Ishikawa (cell line): ENCODE results near the gene RBM10.

ENCODE experiments used
- CEBPB ChIP-seq: IDR thresholded peaks from 2 replicates; pipeline ENCODE4 v1.6.1; 2012
- CREB1 ChIP-seq: IDR thresholded peaks from 2 replicates; pipeline ENCODE4 v1.6.1; 2012; ENCODE audit warnings: low read depth
- EP300 ChIP-seq: IDR thresholded peaks from 2 replicates; pipeline ENCODE4 v1.6.1; 2012; ENCODE audit warnings: borderline replicate concordance
- FOXM1 ChIP-seq: IDR thresholded peaks from 2 replicates; pipeline ENCODE4 v1.6.1; 2012; ENCODE audit warnings: low read depth, borderline replicate concordance
- NFIC ChIP-seq: IDR thresholded peaks from 2 replicates; pipeline ENCODE4 v1.6.1; 2012
- RAD21 ChIP-seq: IDR thresholded peaks from 2 replicates; pipeline ENCODE4 v1.6.1; 2012; ENCODE audit warnings: low read depth
- TAF1 ChIP-seq: IDR thresholded peaks from 2 replicates; pipeline ENCODE4 v1.6.1; 2012; ENCODE audit warnings: low read depth, mild to moderate bottlenecking
- TCF12 ChIP-seq: IDR thresholded peaks from 2 replicates; pipeline ENCODE4 v1.6.1; 2012; ENCODE audit warnings: low read depth
- TEAD4 ChIP-seq: IDR thresholded peaks from 2 replicates; pipeline ENCODE4 v1.6.1; 2012
- YY1 ChIP-seq: IDR thresholded peaks from 2 replicates; pipeline ENCODE4 v1.6.1; 2012; ENCODE audit warnings: low read depth
- ZBTB7A ChIP-seq: IDR thresholded peaks from 2 replicates; pipeline ENCODE4 v1.6.1; 2012; ENCODE audit warnings: low read depth
- TF ChIP-seq, protein P1 (sequence below): IDR thresholded peaks from 2 replicates; pipeline ENCODE4 v1.6.1; 2012
- TF ChIP-seq, protein P2 (sequence below): IDR thresholded peaks from 2 replicates; pipeline ENCODE4 v1.6.1; 2012; ENCODE audit warnings: low read depth, mild to moderate bottlenecking

DNA sequence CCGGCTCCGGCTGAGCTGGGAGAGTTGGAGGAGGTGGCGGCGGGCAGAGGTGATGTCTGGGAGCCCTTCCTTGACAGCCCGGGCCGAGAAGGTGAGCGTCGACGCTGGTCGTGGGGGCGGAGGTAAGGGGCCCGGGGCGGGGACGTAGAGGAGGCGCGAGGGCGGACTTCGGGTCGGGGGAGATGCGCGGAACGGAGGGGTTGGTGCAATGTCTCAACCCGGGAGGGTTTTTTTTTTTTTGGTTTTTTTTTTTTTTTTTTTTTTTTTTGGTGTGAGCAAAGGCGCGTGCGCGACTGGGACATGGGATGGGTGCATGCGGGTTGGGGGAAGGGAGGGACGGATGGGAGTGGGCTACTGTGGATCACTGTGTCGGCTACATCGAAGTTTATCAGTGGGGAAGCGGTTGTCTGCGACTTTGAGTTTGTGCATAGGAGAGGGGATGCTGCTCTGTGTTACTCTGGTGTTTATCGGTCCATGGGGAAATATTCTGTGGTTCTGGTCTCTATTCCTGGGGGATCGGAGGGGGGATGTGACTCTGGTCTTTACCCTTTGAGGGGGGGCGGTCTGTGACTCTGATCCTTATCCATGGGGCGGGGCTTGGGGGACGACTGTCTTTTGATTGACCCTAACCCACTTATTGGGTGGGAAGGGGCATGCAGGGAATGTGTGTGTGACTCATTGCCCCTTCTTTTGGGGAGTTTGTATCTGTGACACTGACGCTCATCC is 537 bp downstream of the RBM10 start:
- no peak for TF ChIP-seq CEBPB
- TF ChIP-seq, protein P1, sequence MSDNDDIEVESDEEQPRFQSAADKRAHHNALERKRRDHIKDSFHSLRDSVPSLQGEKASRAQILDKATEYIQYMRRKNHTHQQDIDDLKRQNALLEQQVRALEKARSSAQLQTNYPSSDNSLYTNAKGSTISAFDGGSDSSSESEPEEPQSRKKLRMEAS = no peak
- TF ChIP-seq EP300 = no peak
- TF ChIP-seq TAF1 = no peak
- no peak for TF ChIP-seq CREB1
- TF ChIP-seq, protein P2, sequence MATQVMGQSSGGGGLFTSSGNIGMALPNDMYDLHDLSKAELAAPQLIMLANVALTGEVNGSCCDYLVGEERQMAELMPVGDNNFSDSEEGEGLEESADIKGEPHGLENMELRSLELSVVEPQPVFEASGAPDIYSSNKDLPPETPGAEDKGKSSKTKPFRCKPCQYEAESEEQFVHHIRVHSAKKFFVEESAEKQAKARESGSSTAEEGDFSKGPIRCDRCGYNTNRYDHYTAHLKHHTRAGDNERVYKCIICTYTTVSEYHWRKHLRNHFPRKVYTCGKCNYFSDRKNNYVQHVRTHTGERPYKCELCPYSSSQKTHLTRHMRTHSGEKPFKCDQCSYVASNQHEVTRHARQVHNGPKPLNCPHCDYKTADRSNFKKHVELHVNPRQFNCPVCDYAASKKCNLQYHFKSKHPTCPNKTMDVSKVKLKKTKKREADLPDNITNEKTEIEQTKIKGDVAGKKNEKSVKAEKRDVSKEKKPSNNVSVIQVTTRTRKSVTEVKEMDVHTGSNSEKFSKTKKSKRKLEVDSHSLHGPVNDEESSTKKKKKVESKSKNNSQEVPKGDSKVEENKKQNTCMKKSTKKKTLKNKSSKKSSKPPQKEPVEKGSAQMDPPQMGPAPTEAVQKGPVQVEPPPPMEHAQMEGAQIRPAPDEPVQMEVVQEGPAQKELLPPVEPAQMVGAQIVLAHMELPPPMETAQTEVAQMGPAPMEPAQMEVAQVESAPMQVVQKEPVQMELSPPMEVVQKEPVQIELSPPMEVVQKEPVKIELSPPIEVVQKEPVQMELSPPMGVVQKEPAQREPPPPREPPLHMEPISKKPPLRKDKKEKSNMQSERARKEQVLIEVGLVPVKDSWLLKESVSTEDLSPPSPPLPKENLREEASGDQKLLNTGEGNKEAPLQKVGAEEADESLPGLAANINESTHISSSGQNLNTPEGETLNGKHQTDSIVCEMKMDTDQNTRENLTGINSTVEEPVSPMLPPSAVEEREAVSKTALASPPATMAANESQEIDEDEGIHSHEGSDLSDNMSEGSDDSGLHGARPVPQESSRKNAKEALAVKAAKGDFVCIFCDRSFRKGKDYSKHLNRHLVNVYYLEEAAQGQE = no peak
- no peak for TF ChIP-seq TCF12
- TF ChIP-seq TEAD4 = no peak
- TF ChIP-seq FOXM1 = no peak
- TF ChIP-seq RAD21 = no peak
- no peak for TF ChIP-seq NFIC
- TF ChIP-seq ZBTB7A = no peak
- no peak for TF ChIP-seq YY1
